Karpas-422 (cell line): ENCODE results near the gene ABCA13. TPM values are rescaled to one million over a fixed set of nuclear protein-coding genes. Genes with fewer than 3 reads are reported as not detected.

Experiments used
- DNase-seq: peaks from one replicate; pipeline ENCODE4 v3.0.0-alpha.2; 2015
- H2AFZ ChIP-seq: fragments of 200-600 bp; sonication (generic); 2 replicates; pipeline ENCODE4 v1.6.1; 2014; ENCODE audit warnings: antibody characterized with exemption, low read length, mixed read lengths
- H3K27ac ChIP-seq: fragments of 200-600 bp; sonication (generic); 2 replicates; pipeline ENCODE4 v1.5.1; 2014; ENCODE audit warnings: mild to moderate bottlenecking, low read length, moderate library complexity
- H3K27me3 ChIP-seq: fragments of 200-600 bp; sonication (generic); 2 replicates; pipeline ENCODE4 v1.6.1; 2014; ENCODE audit warnings: low read length, mixed read lengths
- H3K36me3 ChIP-seq: fragments of 200-600 bp; sonication (generic); 2 replicates; pipeline ENCODE4 v1.6.1; 2014; ENCODE audit warnings: low read length, mixed read lengths; ENCODE audit not compliant: insufficient read depth
- H3K4me1 ChIP-seq: fragments of 200-600 bp; sonication (generic); 2 replicates; pipeline ENCODE4 v1.6.1; 2014; ENCODE audit warnings: mild to moderate bottlenecking, low read length, mixed read lengths
- H3K4me2 ChIP-seq: fragments of 200-600 bp; sonication (generic); 2 replicates; pipeline ENCODE4 v1.6.1; 2014; ENCODE audit warnings: low read length, low read depth, mild to moderate bottlenecking; ENCODE audit not compliant: poor library complexity, severe bottlenecking
- H3K4me3 ChIP-seq: fragments of 200-600 bp; sonication (generic); 2 replicates; pipeline ENCODE4 v1.5.1; 2014; ENCODE audit warnings: mild to moderate bottlenecking, antibody characterized with exemption, low read length, mixed read lengths
- H3K79me2 ChIP-seq: fragments of 200-600 bp; sonication (generic); 2 replicates; pipeline ENCODE4 v1.6.1; 2014; ENCODE audit warnings: mild to moderate bottlenecking, low read length, mixed read lengths
- H3K9ac ChIP-seq: fragments of 200-600 bp; sonication (generic); 2 replicates; pipeline ENCODE4 v1.6.0; 2014; ENCODE audit warnings: low read length
- H3K9me2 ChIP-seq: fragments of 200-600 bp; sonication (generic), shearing (Covaris generic); replicated peaks from 2 replicates; pipeline ENCODE4 v1.6.0; 2014; ENCODE audit warnings: mild to moderate bottlenecking, low read length, moderate library complexity; ENCODE audit not compliant: insufficient read depth
- H3K9me3 ChIP-seq: fragments of 300-700, 200-600 bp; sonication (generic); 2 replicates; pipeline ENCODE4 v1.6.1; 2014; ENCODE audit warnings: low read length, mixed read lengths
- H4K20me1 ChIP-seq: fragments of 200-600 bp; sonication (generic); 2 replicates; pipeline ENCODE4 v1.6.1; 2014; ENCODE audit warnings: mild to moderate bottlenecking, antibody characterized with exemption, low read length, low read depth; ENCODE audit not compliant: insufficient read depth
- total RNA-seq: library from RNA; depleted of rRNA; stranded (reverse); fragments of >200 nt; shearing (Covaris generic); gene quantifications from 2 replicates; pipeline ENCODE4 v1.2.3, GENCODE V29; 2014; ENCODE audit warnings: low replicate concordance

ABCA13 gene
- total RNA-seq, 1 experiment from 2014 or later: not detected

DNA sequence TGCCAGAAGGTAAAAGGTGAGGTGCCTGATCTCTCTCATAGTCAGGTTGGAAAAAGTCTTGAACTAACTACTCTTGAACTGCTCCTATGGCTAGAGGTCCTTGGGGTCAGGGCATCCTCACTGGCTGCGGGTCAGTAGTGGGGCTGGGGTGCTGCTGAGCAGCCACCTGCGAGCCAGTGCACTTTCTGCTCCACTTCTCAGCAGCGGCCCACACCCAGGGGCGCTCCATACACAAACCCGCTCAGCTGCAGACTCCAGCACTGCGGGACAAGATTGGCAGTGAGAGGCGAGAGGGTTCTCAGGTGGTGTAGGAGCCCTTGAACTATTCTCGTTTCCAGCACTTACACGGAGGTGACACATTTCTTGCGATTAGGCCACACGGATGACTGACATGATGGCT, 6.0 kb downstream of the ABCA13 start:
- no peak overlapping the region for H3K27ac ChIP-seq
- H3K36me3 ChIP-seq: no peaks in the 10 kb centered on the region
- DNase-seq: no peak
- no peak overlapping the region for H3K4me2 ChIP-seq
- no peaks in the 10 kb centered on the region for H3K9me2 ChIP-seq
- no peak overlapping the region for H2AFZ ChIP-seq
- no peak overlapping the region for H3K4me3 ChIP-seq
- H3K9ac ChIP-seq: no peak overlapping the region
- H3K79me2 ChIP-seq: no peaks in the 10 kb centered on the region
- H3K9me3 ChIP-seq: no peaks in the 10 kb centered on the region
- no peaks in the 10 kb centered on the region for H3K27me3 ChIP-seq
- no peaks in the 10 kb centered on the region for H4K20me1 ChIP-seq
- no peaks in the 10 kb centered on the region for H3K4me1 ChIP-seq

DNA sequence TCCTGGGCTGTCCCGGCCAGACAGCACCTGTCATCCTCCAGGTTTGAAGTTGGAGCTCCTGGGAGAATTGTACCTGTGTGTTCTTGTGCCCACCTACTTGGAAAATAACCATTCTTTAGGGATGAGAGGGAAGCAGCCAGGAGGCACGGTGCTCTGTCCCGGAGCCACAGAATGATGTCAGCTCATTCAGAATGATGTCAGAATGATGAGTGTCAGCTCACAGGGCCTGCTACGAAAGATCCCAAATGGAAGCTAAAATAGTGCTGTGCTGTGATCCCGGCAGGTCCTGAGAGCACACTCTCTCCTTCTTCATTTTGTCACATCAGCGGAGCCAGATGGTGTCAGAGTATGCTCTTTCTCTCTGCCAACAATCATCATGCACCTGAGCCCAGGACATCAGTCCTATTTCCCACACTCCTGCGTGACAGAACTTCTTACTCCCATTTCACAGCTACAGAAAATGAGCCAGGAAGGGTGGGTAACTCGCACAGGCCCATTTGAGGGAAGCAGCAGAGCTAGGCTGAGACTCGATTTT, 8.3 kb downstream of the ABCA13 start:
- Histone ChIP-seq H3K4me3 (no peak overlapping the region), H3K9ac (no peak overlapping the region), H3K4me1 (no peaks in the 10 kb centered on the region), H3K9me3 (no peaks in the 10 kb centered on the region), H3K9me2 (no peaks in the 10 kb centered on the region), H4K20me1 (no peaks in the 10 kb centered on the region), H3K79me2 (no peaks in the 10 kb centered on the region), H3K4me2 (no peak overlapping the region), H3K27me3 (no peaks in the 10 kb centered on the region), H3K36me3 (no peaks in the 10 kb centered on the region), H3K27ac (no peak overlapping the region), H2AFZ (no peak overlapping the region)
- DNase-seq: no peak

DNA sequence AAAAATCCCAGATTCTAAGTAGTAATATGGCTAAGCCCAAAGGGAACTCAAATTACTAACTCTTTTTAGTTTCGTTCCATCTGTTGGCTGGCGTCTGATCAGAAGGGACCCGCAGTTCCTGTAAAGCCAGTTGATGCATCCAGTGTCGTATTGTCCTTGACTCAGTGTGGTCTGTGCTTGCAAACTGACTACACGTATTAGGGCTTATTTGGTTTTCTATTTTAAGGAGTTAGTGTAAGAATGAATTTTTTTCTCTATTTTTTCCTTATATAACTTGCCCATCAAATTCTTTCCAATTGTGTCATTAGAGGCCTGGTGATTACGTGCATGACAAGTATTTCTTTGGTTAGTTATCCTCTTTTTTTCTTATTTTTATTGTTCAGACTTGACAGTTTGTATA, 9.7 kb downstream of the ABCA13 start:
- Histone ChIP-seq H4K20me1 (no peaks in the 10 kb centered on the region), H3K4me1 (no peaks in the 10 kb centered on the region), H2AFZ (no peak overlapping the region), H3K4me3 (no peak overlapping the region), H3K9ac (no peak overlapping the region), H3K9me2 (no peaks in the 10 kb centered on the region), H3K79me2 (no peaks in the 10 kb centered on the region), H3K27ac (no peak overlapping the region), H3K36me3 (no peaks in the 10 kb centered on the region), H3K9me3 (no peaks in the 10 kb centered on the region), H3K4me2 (no peak overlapping the region), H3K27me3 (no peaks in the 10 kb centered on the region)
- DNase-seq: no peak

DNA sequence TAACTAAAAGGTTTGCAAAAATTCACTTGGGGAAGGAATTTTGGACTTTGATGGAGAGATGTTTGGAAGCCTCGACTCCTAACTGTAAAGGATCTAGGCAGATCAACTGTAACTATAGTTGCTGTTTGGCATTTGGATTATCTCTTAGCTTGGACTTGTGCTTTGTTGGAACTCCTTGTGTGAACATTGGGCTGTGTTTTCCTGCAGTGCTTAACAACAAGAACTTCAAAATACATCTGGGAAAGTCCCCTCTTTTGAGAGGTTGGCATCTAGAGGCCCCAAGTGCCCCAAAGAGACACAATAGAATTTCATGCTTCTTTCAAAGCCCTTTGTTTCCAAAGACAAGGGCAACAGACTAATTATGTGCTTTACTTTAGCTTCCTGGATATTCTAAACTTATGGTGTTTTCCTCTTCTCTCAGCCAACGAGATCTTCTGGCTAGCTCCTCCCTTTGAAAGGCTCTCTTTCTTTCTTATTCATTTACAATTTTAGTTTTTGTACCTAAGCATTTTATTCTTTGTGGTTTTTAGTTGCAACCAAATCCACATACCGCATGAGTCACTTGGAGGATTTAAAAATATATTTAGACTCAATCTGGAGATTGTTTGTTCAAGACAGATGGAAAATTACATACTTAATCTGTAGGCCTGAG, 11.6 kb downstream of the ABCA13 start:
- Histone ChIP-seq H3K27ac (no peak overlapping the region), H2AFZ (no peak overlapping the region), H3K4me3 (no peak overlapping the region), H3K79me2 (no peaks in the 10 kb centered on the region), H3K4me1 (no peaks in the 10 kb centered on the region), H3K9ac (no peak overlapping the region), H3K27me3 (no peaks in the 10 kb centered on the region), H3K36me3 (no peaks in the 10 kb centered on the region), H3K4me2 (no peak overlapping the region), H3K9me2 (no peaks in the 10 kb centered on the region), H3K9me3 (no peaks in the 10 kb centered on the region), H4K20me1 (no peaks in the 10 kb centered on the region)
- DNase-seq: no peak

DNA sequence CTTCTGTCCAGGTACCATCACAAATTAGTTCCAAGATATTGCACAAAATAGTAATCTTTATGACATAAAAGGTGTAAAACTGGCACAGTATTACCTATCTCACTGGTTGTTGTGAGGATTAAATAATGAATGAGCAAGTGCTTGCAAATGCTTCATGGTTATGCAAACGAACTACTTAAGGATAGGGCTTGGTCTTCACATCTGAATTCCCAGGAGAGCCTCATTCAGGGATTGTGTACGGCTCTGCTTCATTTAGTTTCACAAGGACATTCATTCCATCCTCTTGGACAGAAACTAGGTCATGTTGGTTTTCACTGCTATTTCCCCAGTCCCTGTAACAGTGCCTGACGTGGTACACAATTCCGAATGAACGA, 12.1 kb downstream of the ABCA13 start:
- H3K4me3 ChIP-seq: no peak overlapping the region
- H3K9me3 ChIP-seq: no peaks in the 10 kb centered on the region
- H3K4me1 ChIP-seq: no peaks in the 10 kb centered on the region
- H4K20me1 ChIP-seq: no peaks in the 10 kb centered on the region
- no peak overlapping the region for H2AFZ ChIP-seq
- no peaks in the 10 kb centered on the region for H3K27me3 ChIP-seq
- H3K27ac ChIP-seq: no peak overlapping the region
- no peak for DNase-seq
- H3K9ac ChIP-seq: no peak overlapping the region
- no peaks in the 10 kb centered on the region for H3K79me2 ChIP-seq
- no peaks in the 10 kb centered on the region for H3K9me2 ChIP-seq
- no peak overlapping the region for H3K4me2 ChIP-seq
- no peaks in the 10 kb centered on the region for H3K36me3 ChIP-seq

DNA sequence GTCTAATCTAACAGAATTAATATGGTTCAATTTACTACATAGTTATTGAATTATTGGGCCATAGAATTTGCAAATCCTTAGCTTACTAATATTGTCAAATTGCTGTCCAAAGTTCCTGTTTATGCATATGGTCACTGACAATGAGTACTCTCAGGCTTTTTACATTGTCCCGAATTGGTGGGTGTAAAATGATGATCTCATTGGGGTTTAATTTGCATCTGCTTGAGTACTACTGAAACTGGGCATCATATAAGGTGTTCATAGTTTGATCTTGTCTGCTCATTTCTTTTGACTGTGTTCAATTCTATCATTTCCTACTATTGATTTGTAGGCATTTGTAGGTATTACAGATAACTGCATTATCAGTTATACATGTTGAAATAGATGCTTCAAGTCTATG, 12.7 kb downstream of the ABCA13 start:
- no peak for DNase-seq
- Histone ChIP-seq H3K4me3 (no peak overlapping the region), H3K9ac (no peak overlapping the region), H3K4me2 (no peak overlapping the region), H3K36me3 (no peaks in the 10 kb centered on the region), H4K20me1 (no peaks in the 10 kb centered on the region), H2AFZ (no peak overlapping the region), H3K27ac (no peak overlapping the region), H3K9me3 (no peaks in the 10 kb centered on the region), H3K27me3 (no peaks in the 10 kb centered on the region), H3K9me2 (no peaks in the 10 kb centered on the region), H3K79me2 (no peaks in the 10 kb centered on the region), H3K4me1 (no peaks in the 10 kb centered on the region)

DNA sequence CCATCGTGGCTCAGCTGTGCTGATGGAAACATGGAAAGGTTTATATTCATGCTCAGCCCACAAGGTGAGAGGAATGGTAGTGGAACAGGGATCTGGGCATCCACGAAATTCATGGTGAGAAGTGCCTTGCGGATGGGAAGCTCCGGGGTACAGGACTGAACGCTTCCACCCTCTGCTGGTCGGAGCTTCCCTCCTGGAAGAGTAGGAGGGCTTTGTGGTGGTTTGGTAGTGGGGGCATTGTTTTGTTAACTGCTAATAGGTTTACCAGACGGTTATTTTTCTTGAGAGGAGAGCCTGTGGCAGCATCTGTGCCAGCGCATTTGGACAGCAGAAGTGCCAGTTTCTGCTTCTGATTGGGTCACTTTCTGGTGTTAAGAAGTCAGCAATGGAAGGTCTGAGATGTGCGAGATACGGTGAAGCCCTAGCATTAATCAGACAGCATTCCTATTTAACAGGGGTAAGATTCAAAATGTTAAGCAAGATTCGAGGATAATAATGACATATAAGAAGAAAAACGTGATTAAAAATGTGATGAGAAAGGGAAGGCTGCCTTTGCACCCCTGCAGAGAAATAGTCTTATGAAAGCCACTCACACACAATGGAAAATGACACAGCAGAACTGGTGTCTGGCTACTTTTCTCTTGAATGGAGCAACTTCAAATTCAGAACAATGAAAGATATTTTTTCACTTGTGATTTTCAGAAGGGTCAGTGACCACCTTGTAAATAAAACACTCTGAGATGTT, 17.7 kb downstream of the ABCA13 start:
- Histone ChIP-seq H3K27ac (no peak overlapping the region), H3K4me3 (no peak overlapping the region), H3K27me3 (no peaks in the 10 kb centered on the region), H3K4me1 (no peaks in the 10 kb centered on the region), H4K20me1 (no peaks in the 10 kb centered on the region), H3K9me3 (no peaks in the 10 kb centered on the region), H2AFZ (no peak overlapping the region), H3K9me2 (0 out of 2 replicates have a peak, but pooled peaks cover 5% of the 10 kb centered on the region), H3K79me2 (no peaks in the 10 kb centered on the region), H3K9ac (no peak overlapping the region), H3K36me3 (no peaks in the 10 kb centered on the region), H3K4me2 (no peak overlapping the region)
- no peak for DNase-seq

DNA sequence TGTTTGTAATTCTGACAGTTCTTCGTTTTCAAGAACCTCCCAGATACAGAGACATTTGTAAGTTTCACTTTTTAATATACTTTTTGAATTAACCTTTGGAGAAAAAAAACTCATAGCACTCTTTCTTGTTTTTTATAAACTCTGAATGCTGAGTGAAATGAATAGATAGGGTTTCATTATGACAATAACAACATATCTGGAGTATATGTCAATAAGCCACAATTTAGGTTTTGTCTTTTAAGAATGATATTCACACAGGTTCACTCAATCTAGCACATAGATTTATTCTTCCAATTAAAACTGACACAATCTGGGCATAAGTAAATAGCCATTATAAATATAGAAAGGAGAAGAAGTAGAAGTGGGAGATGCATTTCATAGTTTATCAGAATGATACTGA, 21.7 kb downstream of the ABCA13 start:
- no peaks in the 10 kb centered on the region for H3K36me3 ChIP-seq
- H3K4me3 ChIP-seq: no peak overlapping the region
- no peaks in the 10 kb centered on the region for H4K20me1 ChIP-seq
- no peak overlapping the region for H3K4me2 ChIP-seq
- no peaks in the 10 kb centered on the region for H3K9me3 ChIP-seq
- no peaks in the 10 kb centered on the region for H3K4me1 ChIP-seq
- H3K79me2 ChIP-seq: no peaks in the 10 kb centered on the region
- H3K27me3 ChIP-seq: no peaks in the 10 kb centered on the region
- H2AFZ ChIP-seq: no peak overlapping the region
- DNase-seq: no peak
- H3K27ac ChIP-seq: no peak overlapping the region
- 0 out of 2 replicates have a peak, but pooled peaks cover 5% of the 10 kb centered on the region for H3K9me2 ChIP-seq
- H3K9ac ChIP-seq: no peak overlapping the region
